ENCODE data around the gene THOP1.

The THOP1 gene

GRCh38 chr19:2856457-2857050 is 71.3 kb downstream of the THOP1 start:
- DNase-seq: no peak

GRCh38 chr19:2858864-2859263 is 73.6 kb downstream of the THOP1 start:
- no peak for DNase-seq

GRCh38 chr19:2863816-2864215 is 78.5 kb downstream of the THOP1 start:
- no peak for DNase-seq
